KMS-11 (cell line): ENCODE measurements around the gene PRKX.
"Not testable (repeated sequence)": the region's sequence is repeated elsewhere in the genome, so short reads cannot be mapped to it uniquely, and the experiment has no call there.

Source experiments
- H2AFZ ChIP-seq: fragments of 200-600 bp; sonication (generic); 2 replicates; pipeline ENCODE4 v1.6.1; 2016; ENCODE audit warnings: antibody characterized with exemption, mixed run types, low read depth
- H3K27ac ChIP-seq: fragments of 200-600 bp; sonication (generic); 2 replicates; pipeline ENCODE4 v1.6.1; 2016; ENCODE audit warnings: mild to moderate bottlenecking, mixed run types
- H3K27me3 ChIP-seq: fragments of 200-600 bp; sonication (generic); 2 replicates; pipeline ENCODE4 v1.6.1; 2017; ENCODE audit warnings: mild to moderate bottlenecking, low read depth, mixed run types, moderate library complexity; ENCODE audit not compliant: insufficient read depth
- H3K36me3 ChIP-seq: fragments of 200-600 bp; sonication (generic); 2 replicates; pipeline ENCODE4 v1.6.1; 2017; ENCODE audit warnings: mild to moderate bottlenecking, mixed run types; ENCODE audit not compliant: insufficient read depth
- H3K4me1 ChIP-seq: fragments of 200-600 bp; sonication (generic); 2 replicates; pipeline ENCODE4 v1.6.1; 2016; ENCODE audit warnings: mild to moderate bottlenecking, low read depth, mixed run types; ENCODE audit not compliant: poor library complexity, severe bottlenecking
- H3K4me2 ChIP-seq: fragments of 200-600 bp; sonication (generic); 2 replicates; pipeline ENCODE4 v1.7.0; 2016; ENCODE audit warnings: mild to moderate bottlenecking, mixed run types
- H3K4me3 ChIP-seq: fragments of 200-600 bp; sonication (generic); IDR thresholded peaks from 2 replicates; pipeline ENCODE4 v1.6.1; 2017; ENCODE audit warnings: low read depth, low read length, mixed read lengths; ENCODE audit not compliant: insufficient read depth
- H3K79me2 ChIP-seq: fragments of 200-600 bp; sonication (generic); 2 replicates; pipeline ENCODE4 v1.6.1; 2016; ENCODE audit warnings: low read depth, mixed run types; ENCODE audit not compliant: insufficient read depth
- H3K9ac ChIP-seq: fragments of 200-600 bp; sonication (generic); 2 replicates; pipeline ENCODE4 v1.6.1; 2016; ENCODE audit warnings: mild to moderate bottlenecking, mixed run types
- H4K20me1 ChIP-seq: fragments of 200-600 bp; sonication (generic); 2 replicates; pipeline ENCODE4 v1.6.1; 2016; ENCODE audit warnings: mild to moderate bottlenecking, mixed run types; ENCODE audit not compliant: insufficient read depth
- TF ChIP-seq, protein P1 (sequence below): fragments of 200-600 bp; sonication (generic); conservative IDR thresholded peaks from 2 replicates; pipeline ENCODE4 v1.6.1; 2017; ENCODE audit warnings: low read depth, mild to moderate bottlenecking, antibody characterized with exemption, low read length, moderate library complexity, mixed read lengths

Gene PRKX

GRCh38 chrX:3674881-3675280, 38.6 kb downstream of the PRKX start:
- H3K9ac ChIP-seq = no peak overlapping the region
- no peaks in the 10 kb centered on the region for H3K36me3 ChIP-seq
- no peaks in the 10 kb centered on the region for H3K79me2 ChIP-seq
- no peaks in the 10 kb centered on the region for H4K20me1 ChIP-seq
- H2AFZ ChIP-seq = no peak overlapping the region
- no peak overlapping the region for H3K27ac ChIP-seq
- no peak overlapping the region for H3K4me3 ChIP-seq
- H3K4me2 ChIP-seq = no peak overlapping the region
- H3K27me3 ChIP-seq = no peaks in the 10 kb centered on the region
- TF ChIP-seq, protein P1, sequence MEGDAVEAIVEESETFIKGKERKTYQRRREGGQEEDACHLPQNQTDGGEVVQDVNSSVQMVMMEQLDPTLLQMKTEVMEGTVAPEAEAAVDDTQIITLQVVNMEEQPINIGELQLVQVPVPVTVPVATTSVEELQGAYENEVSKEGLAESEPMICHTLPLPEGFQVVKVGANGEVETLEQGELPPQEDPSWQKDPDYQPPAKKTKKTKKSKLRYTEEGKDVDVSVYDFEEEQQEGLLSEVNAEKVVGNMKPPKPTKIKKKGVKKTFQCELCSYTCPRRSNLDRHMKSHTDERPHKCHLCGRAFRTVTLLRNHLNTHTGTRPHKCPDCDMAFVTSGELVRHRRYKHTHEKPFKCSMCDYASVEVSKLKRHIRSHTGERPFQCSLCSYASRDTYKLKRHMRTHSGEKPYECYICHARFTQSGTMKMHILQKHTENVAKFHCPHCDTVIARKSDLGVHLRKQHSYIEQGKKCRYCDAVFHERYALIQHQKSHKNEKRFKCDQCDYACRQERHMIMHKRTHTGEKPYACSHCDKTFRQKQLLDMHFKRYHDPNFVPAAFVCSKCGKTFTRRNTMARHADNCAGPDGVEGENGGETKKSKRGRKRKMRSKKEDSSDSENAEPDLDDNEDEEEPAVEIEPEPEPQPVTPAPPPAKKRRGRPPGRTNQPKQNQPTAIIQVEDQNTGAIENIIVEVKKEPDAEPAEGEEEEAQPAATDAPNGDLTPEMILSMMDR = no peak
- H3K4me1 ChIP-seq = no peaks in the 10 kb centered on the region

- Histone ChIP-seq H3K79me2 (no peaks in the 10 kb centered on the region), H3K27me3 (no peaks in the 10 kb centered on the region), H3K27ac (no peak overlapping the region), H4K20me1 (no peaks in the 10 kb centered on the region), H3K36me3 (no peaks in the 10 kb centered on the region), H3K9ac (no peak overlapping the region), H3K4me1 (no peaks in the 10 kb centered on the region), H3K4me2 (no peak overlapping the region), H3K4me3 (no peak overlapping the region), H2AFZ (no peak overlapping the region)
- TF ChIP-seq, protein P1 = no peak
Observed at GRCh38 chrX:3669841-3670475, 43.5 kb downstream of the PRKX start.

GRCh38 chrX:3666975-3667374, 46.5 kb downstream of the PRKX start:
- no peaks in the 10 kb centered on the region for H4K20me1 ChIP-seq
- TF ChIP-seq, protein P1 = no peak
- no peaks in the 10 kb centered on the region for H3K4me1 ChIP-seq
- H3K79me2 ChIP-seq = no peaks in the 10 kb centered on the region
- no peak overlapping the region for H3K4me2 ChIP-seq
- H3K36me3 ChIP-seq = no peaks in the 10 kb centered on the region
- no peak overlapping the region for H3K9ac ChIP-seq
- H2AFZ ChIP-seq = no peak overlapping the region
- H3K27me3 ChIP-seq = no peaks in the 10 kb centered on the region
- no peak overlapping the region for H3K4me3 ChIP-seq
- no peak overlapping the region for H3K27ac ChIP-seq

DNA sequence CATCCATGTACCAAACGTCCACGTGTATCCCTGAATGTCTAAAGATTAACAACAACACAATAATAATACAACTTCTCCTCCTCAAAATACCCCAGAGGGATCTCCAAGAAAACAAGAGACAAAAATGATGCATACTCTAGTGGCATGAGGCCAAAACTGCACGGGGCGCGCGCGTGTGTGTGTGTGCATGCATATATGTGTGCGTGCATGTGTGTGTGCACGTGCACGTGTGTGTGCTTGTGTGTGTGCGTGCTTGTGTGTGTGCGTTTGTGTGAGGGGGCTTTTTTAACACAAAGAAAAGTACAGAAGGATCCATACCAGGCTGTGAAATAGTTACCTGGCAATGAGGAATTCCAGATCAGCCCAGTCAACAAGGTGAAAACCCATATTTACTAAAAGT, 48.5 kb downstream of the PRKX start:
- Histone ChIP-seq H3K36me3 (no peaks in the 10 kb centered on the region), H3K27ac (no peak overlapping the region)
- TF ChIP-seq, protein P1 = no peak

GRCh38 chrX:3663576-3664250, 49.7 kb downstream of the PRKX start:
- H3K27me3 ChIP-seq, H3K4me1 ChIP-seq, H3K79me2 ChIP-seq, H3K27ac ChIP-seq, H3K36me3 ChIP-seq, H2AFZ ChIP-seq, H3K4me3 ChIP-seq, H4K20me1 ChIP-seq, H3K9ac ChIP-seq, H3K4me2 ChIP-seq: not testable (repeated sequence)

More for the DNA sequence above, 48.5 kb downstream of the PRKX start:
- Histone ChIP-seq H3K4me3 (no peak overlapping the region), H3K9ac (no peak overlapping the region), H2AFZ (no peak overlapping the region), H3K27me3 (no peaks in the 10 kb centered on the region), H3K4me1 (no peaks in the 10 kb centered on the region), H3K4me2 (no peak overlapping the region), H3K79me2 (no peaks in the 10 kb centered on the region), H4K20me1 (no peaks in the 10 kb centered on the region)
